K562 (cell line): Measurements from ENCODE around the gene MRPS33. TPM values are rescaled to one million over a fixed set of nuclear protein-coding genes. Genes with fewer than 3 reads are reported as not detected.

ENCODE experiments used
- CBX5 ChIP-seq: IDR thresholded peaks from 2 replicates; pipeline ENCODE4 v1.6.1; 2014; ENCODE audit warnings: low read depth, borderline replicate concordance
- CTCFL ChIP-seq: IDR thresholded peaks from 2 replicates; pipeline ENCODE4 v1.6.1; 2011; ENCODE audit warnings: borderline replicate concordance, low read depth, mild to moderate bottlenecking, moderate library complexity, low read length; ENCODE audit not compliant: insufficient read depth, poor library complexity, severe bottlenecking
- EWSR1 ChIP-seq: fragments of 450-650 bp; IDR thresholded peaks from 2 replicates; pipeline ENCODE4 v1.6.1; 2018; ENCODE audit warnings: borderline replicate concordance, mild to moderate bottlenecking, low read depth, moderate library complexity; ENCODE audit not compliant: partially characterized antibody
- KAT2B ChIP-seq: IDR thresholded peaks from one replicate; pipeline ENCODE4 v1.6.1; 2012; ENCODE audit warnings: low read depth, mild to moderate bottlenecking, control low read depth, inconsistent platforms, low read length, moderate library complexity
- MAFK ChIP-seq: IDR thresholded peaks from 2 replicates; pipeline ENCODE4 v1.6.1; 2011; ENCODE audit warnings: low read length, improper control_type of control experiment
- NRF1 ChIP-seq, 2 experiments: fragments of 450-650 bp; IDR thresholded peaks in 1 of 2; conservative IDR thresholded peaks in 1 of 2; 2 replicates each; pipeline ENCODE4 v1.6.1; 2014; ENCODE audit warnings: mild to moderate bottlenecking in 2 of 2
- TAF1 ChIP-seq: IDR thresholded peaks from 2 replicates; pipeline ENCODE4 v1.6.1; 2011; ENCODE audit warnings: mild to moderate bottlenecking, low read length, moderate library complexity; ENCODE audit not compliant: insufficient read depth, control insufficient read depth, severe bottlenecking; ENCODE audit errors: extremely low read depth
- TRIM24 ChIP-seq, 2 experiments: fragments of 450-650 bp; IDR thresholded peaks; 2 replicates each; pipeline ENCODE4 v1.6.1; 2016
- U2AF1 ChIP-seq: fragments of 200-400 bp; formaldehyde crosslinking; optimal IDR thresholded peaks from 2 replicates; pipeline ENCODE3; 2017; ENCODE audit warnings: mild to moderate bottlenecking, low read depth, low read length, moderate library complexity
- polyA plus RNA-seq, 8 experiments: library from polyadenylated mRNA; depleted of rRNA in 4 of 8; stranded (reverse) in 5 of 8; unstranded in 3 of 8; fragments of >200 nt; fragmentation: Nextera tagmentation in 2 of 8; fragmentation: Illumina TruSeq in 1 of 8; extraction: Ambion mirVana in 2 of 8; extraction: Trizol in 1 of 8; gene quantifications; 2 replicates each; pipeline versions ENCODE4 v1.2.1 to v1.2.3, GENCODE V29; 2011 to 2014; ENCODE audit warnings: inconsistent platforms in 1 of 8, missing spikeins in 1 of 8
- total RNA-seq, 7 experiments: library from RNA; depleted of rRNA in 6 of 7; stranded (reverse); fragments of >200 nt in 6 of 7; fragmentation: Illumina TruSeq in 2 of 7; extraction: Trizol in 2 of 7; gene quantifications; 2 replicates each; pipeline versions ENCODE4 v1.2.1 to v1.2.3, GENCODE V29; 2011 to 2021; ENCODE audit warnings: low replicate concordance in 1 of 7
- TF ChIP-seq, protein P1 (sequence below): conservative IDR thresholded peaks from 2 replicates; pipeline ENCODE4 v1.6.1; 2011; ENCODE audit warnings: low read depth, mild to moderate bottlenecking, low read length; ENCODE audit not compliant: control insufficient read depth

Gene MRPS33
- total and polyA plus RNA-seq, 9 of the 15 experiments (the other 6 are each of a cell fraction or from before 2014, with no cell fraction given): 81.1 to 442 (median 149) TPM

DNA sequence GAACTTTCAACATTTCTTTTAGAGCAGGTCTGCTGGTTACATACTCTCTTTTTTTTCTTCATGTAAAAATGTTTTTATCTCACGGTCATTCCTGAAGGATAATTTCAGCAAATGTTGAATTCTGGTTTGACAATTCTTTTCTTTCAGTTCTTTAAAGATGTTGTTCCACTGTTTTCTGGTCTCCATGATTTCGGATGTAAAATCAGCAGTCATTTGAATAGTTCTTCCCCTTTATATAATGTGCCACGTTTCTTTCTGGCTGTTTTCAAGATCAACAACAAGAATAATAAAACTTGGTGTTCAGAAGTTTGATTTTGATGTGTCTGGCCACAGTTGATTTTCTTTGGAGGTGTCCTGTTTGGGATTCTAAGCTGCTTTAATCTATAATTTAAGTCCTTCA is 14.0 kb upstream of the MRPS33 start (continued):
- TF ChIP-seq NRF1 (conservative IDR thresholded peaks at IDR 0.05 in 1 of 2, IDR thresholded peaks at IDR 0.05 in 1 of 2): no peak
- TF ChIP-seq MAFK: no peak
- TF ChIP-seq, protein P1, sequence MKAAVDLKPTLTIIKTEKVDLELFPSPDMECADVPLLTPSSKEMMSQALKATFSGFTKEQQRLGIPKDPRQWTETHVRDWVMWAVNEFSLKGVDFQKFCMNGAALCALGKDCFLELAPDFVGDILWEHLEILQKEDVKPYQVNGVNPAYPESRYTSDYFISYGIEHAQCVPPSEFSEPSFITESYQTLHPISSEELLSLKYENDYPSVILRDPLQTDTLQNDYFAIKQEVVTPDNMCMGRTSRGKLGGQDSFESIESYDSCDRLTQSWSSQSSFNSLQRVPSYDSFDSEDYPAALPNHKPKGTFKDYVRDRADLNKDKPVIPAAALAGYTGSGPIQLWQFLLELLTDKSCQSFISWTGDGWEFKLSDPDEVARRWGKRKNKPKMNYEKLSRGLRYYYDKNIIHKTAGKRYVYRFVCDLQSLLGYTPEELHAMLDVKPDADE: no peak
- peak; percentile 88 for TF ChIP-seq CBX5
- TF ChIP-seq EWSR1: no peak
- TF ChIP-seq U2AF1: no peak
- no peak for TF ChIP-seq KAT2B
- TF ChIP-seq TRIM24 (IDR thresholded peaks at IDR 0.05): peak in 1 of 2 experiments; percentile 38; a peak in 1 of 4 replicates
- no peak for TF ChIP-seq CTCFL
- TF ChIP-seq TAF1: no peak
